ENCODE measurements around the gene MAJIN. TPM values are rescaled to one million over a fixed set of nuclear protein-coding genes. Genes with fewer than 3 reads are reported as not detected.

Gene MAJIN
- total and polyA plus RNA-seq, 2 experiments from 2014 or later, result not detected

DNA sequence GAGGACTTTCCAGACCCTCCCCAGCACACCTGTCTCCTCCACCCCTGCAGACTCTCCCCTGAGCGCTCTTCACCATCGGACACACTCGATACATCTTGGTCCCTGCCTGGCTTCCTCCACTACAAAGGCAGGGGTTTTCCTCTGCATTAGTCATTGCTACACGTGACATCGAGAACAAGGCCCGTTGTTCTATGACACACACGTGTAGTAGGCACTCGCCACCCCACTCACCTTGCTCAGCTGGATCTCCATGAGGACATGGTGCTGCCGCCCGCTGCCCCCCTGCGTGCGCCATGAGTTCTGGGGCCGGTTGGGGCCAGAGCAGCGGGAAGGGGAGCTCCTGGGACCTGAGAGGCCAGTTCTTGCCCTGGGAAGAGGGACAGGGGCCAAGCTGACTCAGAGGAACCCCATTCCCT lies 71.6 kb downstream of the MAJIN start:
- H3K4me3 ChIP-seq, result no peak overlapping the region
- no peaks in the 10 kb centered on the region for H3K36me3 ChIP-seq (ENCODE audit: insufficient read depth)
- peaks cover 13% of the 10 kb centered on the region for H3K27me3 Mint-ChIP-seq (ENCODE audit: insufficient read depth, low read depth, poor library complexity)
- no peaks in the 10 kb centered on the region; the same call in none of the 2 replicates for H4K20me1 ChIP-seq (replicated peaks; ENCODE audit: insufficient read depth)
- no peak overlapping the region for H3K4me3 Mint-ChIP-seq
- H3K4me1 ChIP-seq (ENCODE audit: insufficient read depth), result no peaks in the 10 kb centered on the region
- ATAC-seq (no peak), DNase-seq (ENCODE audit: low spot score) (no peak)
- H3K79me2 ChIP-seq (replicated peaks; ENCODE audit: insufficient read depth), result no peaks in the 10 kb centered on the region
- no peaks in the 10 kb centered on the region for H3K4me1 Mint-ChIP-seq
- no peak overlapping the region for H3K27ac ChIP-seq (ENCODE audit: low read depth)
- no peaks in the 10 kb centered on the region for H3K36me3 Mint-ChIP-seq (ENCODE audit: low read depth)
- H2AFZ ChIP-seq, result no peak overlapping the region
- no peaks in the 10 kb centered on the region for H3K9me2 ChIP-seq (ENCODE audit: insufficient read depth)
- H3F3A ChIP-seq (replicated peaks; ENCODE audit: low read depth), result no peaks in the 10 kb centered on the region
- H3K9me3 Mint-ChIP-seq, result no peaks in the 10 kb centered on the region
- no peak overlapping the region for H3K27ac Mint-ChIP-seq
- no peaks in the 10 kb centered on the region for H3K27me3 ChIP-seq (ENCODE audit: insufficient read depth)
- no peak overlapping the region for H3K4me2 ChIP-seq
- TF ChIP-seq ZNF114 (CRISPR knock-in tag; IDR thresholded peaks at IDR 0.05), result no peak
- TF ChIP-seq, protein P1, sequence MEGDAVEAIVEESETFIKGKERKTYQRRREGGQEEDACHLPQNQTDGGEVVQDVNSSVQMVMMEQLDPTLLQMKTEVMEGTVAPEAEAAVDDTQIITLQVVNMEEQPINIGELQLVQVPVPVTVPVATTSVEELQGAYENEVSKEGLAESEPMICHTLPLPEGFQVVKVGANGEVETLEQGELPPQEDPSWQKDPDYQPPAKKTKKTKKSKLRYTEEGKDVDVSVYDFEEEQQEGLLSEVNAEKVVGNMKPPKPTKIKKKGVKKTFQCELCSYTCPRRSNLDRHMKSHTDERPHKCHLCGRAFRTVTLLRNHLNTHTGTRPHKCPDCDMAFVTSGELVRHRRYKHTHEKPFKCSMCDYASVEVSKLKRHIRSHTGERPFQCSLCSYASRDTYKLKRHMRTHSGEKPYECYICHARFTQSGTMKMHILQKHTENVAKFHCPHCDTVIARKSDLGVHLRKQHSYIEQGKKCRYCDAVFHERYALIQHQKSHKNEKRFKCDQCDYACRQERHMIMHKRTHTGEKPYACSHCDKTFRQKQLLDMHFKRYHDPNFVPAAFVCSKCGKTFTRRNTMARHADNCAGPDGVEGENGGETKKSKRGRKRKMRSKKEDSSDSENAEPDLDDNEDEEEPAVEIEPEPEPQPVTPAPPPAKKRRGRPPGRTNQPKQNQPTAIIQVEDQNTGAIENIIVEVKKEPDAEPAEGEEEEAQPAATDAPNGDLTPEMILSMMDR (conservative IDR thresholded peaks at IDR 0.05; ENCODE audit: low read depth in 2 of 2), result no peak
- TF ChIP-seq POLR2AphosphoS5 (IDR thresholded peaks at IDR 0.05; ENCODE audit: low read depth), result no peak
- TF ChIP-seq, protein P2, sequence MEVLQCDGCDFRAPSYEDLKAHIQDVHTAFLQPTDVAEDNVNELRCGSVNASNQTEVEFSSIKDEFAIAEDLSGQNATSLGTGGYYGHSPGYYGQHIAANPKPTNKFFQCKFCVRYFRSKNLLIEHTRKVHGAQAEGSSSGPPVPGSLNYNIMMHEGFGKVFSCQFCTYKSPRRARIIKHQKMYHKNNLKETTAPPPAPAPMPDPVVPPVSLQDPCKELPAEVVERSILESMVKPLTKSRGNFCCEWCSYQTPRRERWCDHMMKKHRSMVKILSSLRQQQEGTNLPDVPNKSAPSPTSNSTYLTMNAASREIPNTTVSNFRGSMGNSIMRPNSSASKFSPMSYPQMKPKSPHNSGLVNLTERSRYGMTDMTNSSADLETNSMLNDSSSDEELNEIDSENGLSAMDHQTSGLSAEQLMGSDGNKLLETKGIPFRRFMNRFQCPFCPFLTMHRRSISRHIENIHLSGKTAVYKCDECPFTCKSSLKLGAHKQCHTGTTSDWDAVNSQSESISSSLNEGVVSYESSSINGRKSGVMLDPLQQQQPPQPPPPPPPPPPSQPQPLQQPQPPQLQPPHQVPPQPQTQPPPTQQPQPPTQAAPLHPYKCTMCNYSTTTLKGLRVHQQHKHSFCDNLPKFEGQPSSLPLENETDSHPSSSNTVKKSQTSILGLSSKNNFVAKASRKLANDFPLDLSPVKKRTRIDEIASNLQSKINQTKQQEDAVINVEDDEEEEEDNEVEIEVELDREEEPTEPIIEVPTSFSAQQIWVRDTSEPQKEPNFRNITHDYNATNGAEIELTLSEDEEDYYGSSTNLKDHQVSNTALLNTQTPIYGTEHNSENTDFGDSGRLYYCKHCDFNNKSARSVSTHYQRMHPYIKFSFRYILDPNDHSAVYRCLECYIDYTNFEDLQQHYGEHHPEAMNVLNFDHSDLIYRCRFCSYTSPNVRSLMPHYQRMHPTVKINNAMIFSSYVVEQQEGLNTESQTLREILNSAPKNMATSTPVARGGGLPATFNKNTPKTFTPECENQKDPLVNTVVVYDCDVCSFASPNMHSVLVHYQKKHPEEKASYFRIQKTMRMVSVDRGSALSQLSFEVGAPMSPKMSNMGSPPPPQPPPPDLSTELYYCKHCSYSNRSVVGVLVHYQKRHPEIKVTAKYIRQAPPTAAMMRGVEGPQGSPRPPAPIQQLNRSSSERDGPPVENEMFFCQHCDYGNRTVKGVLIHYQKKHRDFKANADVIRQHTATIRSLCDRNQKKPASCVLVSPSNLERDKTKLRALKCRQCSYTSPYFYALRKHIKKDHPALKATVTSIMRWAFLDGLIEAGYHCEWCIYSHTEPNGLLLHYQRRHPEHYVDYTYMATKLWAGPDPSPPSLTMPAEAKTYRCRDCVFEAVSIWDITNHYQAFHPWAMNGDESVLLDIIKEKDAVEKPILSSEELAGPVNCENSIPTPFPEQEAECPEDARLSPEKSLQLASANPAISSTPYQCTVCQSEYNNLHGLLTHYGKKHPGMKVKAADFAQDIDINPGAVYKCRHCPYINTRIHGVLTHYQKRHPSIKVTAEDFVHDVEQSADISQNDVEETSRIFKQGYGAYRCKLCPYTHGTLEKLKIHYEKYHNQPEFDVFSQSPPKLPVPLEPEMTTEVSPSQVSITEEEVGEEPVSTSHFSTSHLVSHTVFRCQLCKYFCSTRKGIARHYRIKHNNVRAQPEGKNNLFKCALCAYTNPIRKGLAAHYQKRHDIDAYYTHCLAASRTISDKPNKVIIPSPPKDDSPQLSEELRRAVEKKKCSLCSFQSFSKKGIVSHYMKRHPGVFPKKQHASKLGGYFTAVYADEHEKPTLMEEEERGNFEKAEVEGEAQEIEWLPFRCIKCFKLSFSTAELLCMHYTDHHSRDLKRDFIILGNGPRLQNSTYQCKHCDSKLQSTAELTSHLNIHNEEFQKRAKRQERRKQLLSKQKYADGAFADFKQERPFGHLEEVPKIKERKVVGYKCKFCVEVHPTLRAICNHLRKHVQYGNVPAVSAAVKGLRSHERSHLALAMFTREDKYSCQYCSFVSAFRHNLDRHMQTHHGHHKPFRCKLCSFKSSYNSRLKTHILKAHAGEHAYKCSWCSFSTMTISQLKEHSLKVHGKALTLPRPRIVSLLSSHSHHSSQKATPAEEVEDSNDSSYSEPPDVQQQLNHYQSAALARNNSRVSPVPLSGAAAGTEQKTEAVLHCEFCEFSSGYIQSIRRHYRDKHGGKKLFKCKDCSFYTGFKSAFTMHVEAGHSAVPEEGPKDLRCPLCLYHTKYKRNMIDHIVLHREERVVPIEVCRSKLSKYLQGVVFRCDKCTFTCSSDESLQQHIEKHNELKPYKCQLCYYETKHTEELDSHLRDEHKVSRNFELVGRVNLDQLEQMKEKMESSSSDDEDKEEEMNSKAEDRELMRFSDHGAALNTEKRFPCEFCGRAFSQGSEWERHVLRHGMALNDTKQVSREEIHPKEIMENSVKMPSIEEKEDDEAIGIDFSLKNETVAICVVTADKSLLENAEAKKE (CRISPR knock-in tag; IDR thresholded peaks at IDR 0.05), result no peak
- no peak for TF ChIP-seq JUNB (IDR thresholded peaks at IDR 0.05; ENCODE audit: unreplicated experiment)
- TF ChIP-seq STAT1 (IDR thresholded peaks at IDR 0.05; ENCODE audit: unreplicated experiment), result no peak
- TF ChIP-seq ZNF331 (CRISPR knock-in tag; IDR thresholded peaks at IDR 0.05; ENCODE audit: low read depth), result no peak
- no peak for TF ChIP-seq EZH2 (IDR thresholded peaks at IDR 0.05; ENCODE audit: low read depth, unreplicated experiment)
- TF ChIP-seq, protein P3, sequence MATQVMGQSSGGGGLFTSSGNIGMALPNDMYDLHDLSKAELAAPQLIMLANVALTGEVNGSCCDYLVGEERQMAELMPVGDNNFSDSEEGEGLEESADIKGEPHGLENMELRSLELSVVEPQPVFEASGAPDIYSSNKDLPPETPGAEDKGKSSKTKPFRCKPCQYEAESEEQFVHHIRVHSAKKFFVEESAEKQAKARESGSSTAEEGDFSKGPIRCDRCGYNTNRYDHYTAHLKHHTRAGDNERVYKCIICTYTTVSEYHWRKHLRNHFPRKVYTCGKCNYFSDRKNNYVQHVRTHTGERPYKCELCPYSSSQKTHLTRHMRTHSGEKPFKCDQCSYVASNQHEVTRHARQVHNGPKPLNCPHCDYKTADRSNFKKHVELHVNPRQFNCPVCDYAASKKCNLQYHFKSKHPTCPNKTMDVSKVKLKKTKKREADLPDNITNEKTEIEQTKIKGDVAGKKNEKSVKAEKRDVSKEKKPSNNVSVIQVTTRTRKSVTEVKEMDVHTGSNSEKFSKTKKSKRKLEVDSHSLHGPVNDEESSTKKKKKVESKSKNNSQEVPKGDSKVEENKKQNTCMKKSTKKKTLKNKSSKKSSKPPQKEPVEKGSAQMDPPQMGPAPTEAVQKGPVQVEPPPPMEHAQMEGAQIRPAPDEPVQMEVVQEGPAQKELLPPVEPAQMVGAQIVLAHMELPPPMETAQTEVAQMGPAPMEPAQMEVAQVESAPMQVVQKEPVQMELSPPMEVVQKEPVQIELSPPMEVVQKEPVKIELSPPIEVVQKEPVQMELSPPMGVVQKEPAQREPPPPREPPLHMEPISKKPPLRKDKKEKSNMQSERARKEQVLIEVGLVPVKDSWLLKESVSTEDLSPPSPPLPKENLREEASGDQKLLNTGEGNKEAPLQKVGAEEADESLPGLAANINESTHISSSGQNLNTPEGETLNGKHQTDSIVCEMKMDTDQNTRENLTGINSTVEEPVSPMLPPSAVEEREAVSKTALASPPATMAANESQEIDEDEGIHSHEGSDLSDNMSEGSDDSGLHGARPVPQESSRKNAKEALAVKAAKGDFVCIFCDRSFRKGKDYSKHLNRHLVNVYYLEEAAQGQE (IDR thresholded peaks at IDR 0.05; ENCODE audit: unreplicated experiment), result no peak
- TF ChIP-seq, protein P4, sequence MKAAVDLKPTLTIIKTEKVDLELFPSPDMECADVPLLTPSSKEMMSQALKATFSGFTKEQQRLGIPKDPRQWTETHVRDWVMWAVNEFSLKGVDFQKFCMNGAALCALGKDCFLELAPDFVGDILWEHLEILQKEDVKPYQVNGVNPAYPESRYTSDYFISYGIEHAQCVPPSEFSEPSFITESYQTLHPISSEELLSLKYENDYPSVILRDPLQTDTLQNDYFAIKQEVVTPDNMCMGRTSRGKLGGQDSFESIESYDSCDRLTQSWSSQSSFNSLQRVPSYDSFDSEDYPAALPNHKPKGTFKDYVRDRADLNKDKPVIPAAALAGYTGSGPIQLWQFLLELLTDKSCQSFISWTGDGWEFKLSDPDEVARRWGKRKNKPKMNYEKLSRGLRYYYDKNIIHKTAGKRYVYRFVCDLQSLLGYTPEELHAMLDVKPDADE (IDR thresholded peaks at IDR 0.05), result no peak
